Mononuclear cell (primary cell): ENCODE results near the gene CAV3. TPM values are rescaled to one million over a fixed set of nuclear protein-coding genes. Genes with fewer than 3 reads are reported as not detected.

Source experiments
- H3K27me3 ChIP-seq: 2 replicates; pipeline ENCODE4 v1.6.0; 2011; ENCODE audit warnings: low read length, control low read depth; ENCODE audit not compliant: insufficient read depth
- H3K4me1 ChIP-seq: 2 replicates; pipeline ENCODE4 v1.5.1; 2011; ENCODE audit warnings: mild to moderate bottlenecking, low read length, control low read depth; ENCODE audit not compliant: insufficient read depth
- H3K4me3 ChIP-seq: 2 replicates; pipeline ENCODE4 v1.5.1; 2011; ENCODE audit warnings: mild to moderate bottlenecking, low read length, moderate library complexity
- H3K9me3 ChIP-seq: 2 replicates; pipeline ENCODE4 v1.5.1; 2011; ENCODE audit warnings: low read depth, mild to moderate bottlenecking, control low read depth, low read length
- total RNA-seq: library from RNA; depleted of rRNA; stranded (reverse); fragments of >200 nt; gene quantifications from one replicate; pipeline ENCODE4 v1.2.3, GENCODE V29; 2012

Gene CAV3
- total RNA-seq, 1 donor: not detected

GRCh38 chr3:8765528-8765927, 31.9 kb downstream of the CAV3 start:
- peaks cover 10% of the 10 kb centered on the region for H3K4me1 ChIP-seq
- H3K4me3 ChIP-seq: no peak overlapping the region
- H3K9me3 ChIP-seq: no peaks in the 10 kb centered on the region
- peaks cover 29% of the 10 kb centered on the region for H3K27me3 ChIP-seq

DNA sequence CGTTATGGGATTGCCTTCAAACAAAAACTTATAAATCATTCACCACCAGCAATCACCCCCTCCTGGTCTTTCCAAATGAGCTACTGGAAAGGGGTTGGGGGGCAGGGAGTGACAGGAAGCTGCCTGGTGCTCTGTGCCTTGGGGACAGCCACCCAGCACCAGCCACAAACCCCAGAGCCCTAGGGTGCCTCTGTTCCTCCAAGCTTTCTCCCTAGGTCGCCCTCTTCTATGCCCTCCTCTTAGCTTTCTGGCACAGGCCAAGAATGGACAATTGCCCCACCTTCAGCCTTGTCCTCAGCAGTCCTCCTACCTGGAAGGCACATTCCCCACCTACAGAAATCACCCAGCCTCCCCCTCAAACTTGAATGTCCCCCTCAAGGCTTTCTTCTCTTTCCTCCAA, 32.5 kb downstream of the CAV3 start:
- Histone ChIP-seq H3K4me3 (no peak overlapping the region), H3K9me3 (no peaks in the 10 kb centered on the region), H3K27me3 (peaks cover 32% of the 10 kb centered on the region), H3K4me1 (peaks cover 10% of the 10 kb centered on the region)

GRCh38 chr3:8767256-8767666, 33.7 kb downstream of the CAV3 start:
- peaks cover 10% of the 10 kb centered on the region for H3K4me1 ChIP-seq
- no peaks in the 10 kb centered on the region for H3K9me3 ChIP-seq
- H3K27me3 ChIP-seq: peaks cover 32% of the 10 kb centered on the region
- no peak overlapping the region for H3K4me3 ChIP-seq

- Histone ChIP-seq H3K9me3 (no peaks in the 10 kb centered on the region), H3K4me3 (no peak overlapping the region), H3K4me1 (peaks cover 10% of the 10 kb centered on the region), H3K27me3 (peaks cover 32% of the 10 kb centered on the region)
Observed at GRCh38 chr3:8767667-8768363, 34.2 kb downstream of the CAV3 start.

DNA sequence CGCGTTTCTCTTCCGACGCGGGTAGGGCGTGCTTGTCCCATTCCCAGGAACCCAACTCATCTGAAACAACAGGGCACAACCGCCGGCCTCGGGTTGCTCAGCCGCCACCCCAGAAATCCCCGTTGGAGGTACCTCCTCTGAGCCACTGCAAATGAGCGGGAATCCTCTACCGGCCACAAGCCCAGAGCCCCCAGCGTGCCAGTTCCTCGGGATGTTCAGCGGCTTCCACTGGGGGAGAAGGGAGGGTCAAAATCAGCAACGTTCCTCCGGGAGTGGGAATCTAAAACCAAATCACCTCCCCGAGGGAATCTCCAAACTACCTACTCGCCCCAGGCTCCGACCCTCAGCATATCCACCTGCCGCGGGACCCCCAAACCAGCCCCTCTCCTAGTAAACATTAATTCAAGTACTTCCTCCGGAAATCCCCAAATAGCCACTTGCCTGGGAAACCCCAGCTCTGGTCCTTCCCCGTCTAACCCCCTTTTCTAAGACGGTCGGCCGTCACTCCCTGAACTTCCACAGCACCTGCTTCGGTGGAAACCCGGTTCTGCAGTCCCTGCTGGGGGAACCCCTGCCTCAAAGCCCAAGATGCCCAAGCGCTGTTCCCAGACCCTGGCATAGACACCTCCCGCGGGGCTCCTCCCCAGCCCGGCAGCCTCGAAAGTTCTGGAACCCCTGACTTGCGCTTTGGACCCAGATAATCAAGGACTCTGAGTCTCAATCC, 34.9 kb downstream of the CAV3 start:
- Histone ChIP-seq H3K27me3 (peaks cover 32% of the 10 kb centered on the region), H3K9me3 (no peaks in the 10 kb centered on the region), H3K4me1 (peaks cover 10% of the 10 kb centered on the region), H3K4me3 (no peak overlapping the region)

DNA sequence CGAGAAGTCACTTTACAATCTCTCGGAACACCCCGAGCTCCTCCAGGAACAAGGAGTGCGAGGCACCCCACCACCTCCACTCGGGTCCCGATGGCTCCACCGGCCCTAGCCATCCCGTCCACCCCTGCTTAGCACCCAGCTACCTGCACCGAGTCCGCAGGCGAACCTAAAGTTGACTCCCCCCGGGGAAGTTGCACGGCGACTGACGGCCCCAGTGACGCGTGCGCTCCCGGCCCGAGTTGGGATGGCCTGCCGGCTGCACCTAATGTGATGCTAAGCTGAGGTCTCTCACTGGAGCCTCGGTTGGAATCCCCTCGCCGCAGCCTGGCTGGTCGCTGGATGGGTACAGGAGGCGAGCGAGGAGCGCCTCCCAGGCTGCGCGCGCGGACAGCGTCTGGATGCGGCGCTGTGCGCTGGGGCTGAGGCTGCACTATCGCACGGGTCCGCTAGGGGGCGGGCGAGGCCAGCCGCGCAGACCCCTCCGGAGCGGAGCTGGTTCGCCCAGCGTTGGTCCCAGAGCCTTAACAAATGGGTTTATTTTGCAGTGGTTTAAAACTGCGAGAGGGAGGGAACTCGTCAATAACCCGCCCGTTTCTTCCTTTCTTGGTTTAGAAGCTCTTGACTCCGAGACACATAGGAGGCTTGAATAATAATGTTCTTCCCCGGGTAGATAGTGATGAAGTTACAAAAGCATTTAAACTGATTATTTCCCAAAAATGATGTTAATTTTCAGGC, 35.7 kb downstream of the CAV3 start, which contains the start of gene OXTR:
OXTR (minus strand) TSS at position 526 of the 735 bp plus-strand sequence. CDS start 1,426 bp downstream, outside the sequence.
- H3K9me3 ChIP-seq: no peaks in the 10 kb centered on the region
- H3K4me1 ChIP-seq: peaks cover 10% of the 10 kb centered on the region
- H3K27me3 ChIP-seq: peaks cover 32% of the 10 kb centered on the region
- no peak within 1 kb of the TSS for H3K4me3 ChIP-seq

DNA sequence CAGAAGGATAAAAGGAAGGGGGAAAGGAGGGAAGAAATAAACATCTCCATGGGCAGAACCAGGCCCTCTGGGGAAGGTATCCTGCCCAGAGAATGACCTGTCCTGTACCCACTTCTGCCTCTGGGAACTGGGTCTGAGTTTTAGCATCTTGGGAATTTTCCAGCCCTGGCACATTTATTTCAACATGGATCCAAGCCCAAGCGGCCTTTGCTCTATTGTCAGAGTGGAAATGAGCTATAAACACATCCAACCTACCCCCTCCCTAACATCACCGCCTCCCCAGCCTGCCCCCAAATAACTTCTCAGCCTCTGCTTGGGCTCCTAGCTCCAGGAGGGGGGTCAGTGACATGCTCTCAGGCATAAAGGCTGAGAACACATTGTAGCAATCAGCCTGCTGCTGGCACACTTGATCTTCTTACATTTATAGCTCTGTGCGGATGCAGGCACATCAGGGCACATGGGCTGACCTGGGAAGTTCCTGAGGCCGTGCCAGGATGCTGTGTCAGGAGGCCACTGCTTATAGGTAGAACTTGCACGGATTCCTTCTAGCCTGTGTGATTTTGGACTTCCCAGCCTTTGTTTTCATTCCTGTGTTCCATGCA, 40.4 kb downstream of the CAV3 start:
- Histone ChIP-seq H3K9me3 (no peaks in the 10 kb centered on the region), H3K27me3 (peaks cover 18% of the 10 kb centered on the region), H3K4me3 (no peak overlapping the region)

GRCh38 chr3:8775181-8775580, 41.6 kb downstream of the CAV3 start:
- no peak overlapping the region for H3K4me3 ChIP-seq
- H3K27me3 ChIP-seq: peaks cover 7% of the 10 kb centered on the region
- H3K4me1 ChIP-seq: no peaks in the 10 kb centered on the region
- no peaks in the 10 kb centered on the region for H3K9me3 ChIP-seq

More for the DNA sequence above, 40.4 kb downstream of the CAV3 start:
- H3K4me1 ChIP-seq: peaks cover 5% of the 10 kb centered on the region

- no peak overlapping the region for H3K4me3 ChIP-seq
- no peaks in the 10 kb centered on the region for H3K4me1 ChIP-seq
- no peaks in the 10 kb centered on the region for H3K9me3 ChIP-seq
Observed at GRCh38 chr3:8775602-8776001, 42.0 kb downstream of the CAV3 start.

GRCh38 chr3:8776406-8776805, 42.8 kb downstream of the CAV3 start:
- H3K4me1 ChIP-seq: no peaks in the 10 kb centered on the region
- H3K27me3 ChIP-seq: no peaks in the 10 kb centered on the region
- H3K4me3 ChIP-seq: no peak overlapping the region
- no peaks in the 10 kb centered on the region for H3K9me3 ChIP-seq

More at GRCh38 chr3:8775602-8776001, 42.0 kb downstream of the CAV3 start:
- peaks cover 2% of the 10 kb centered on the region for H3K27me3 ChIP-seq

DNA sequence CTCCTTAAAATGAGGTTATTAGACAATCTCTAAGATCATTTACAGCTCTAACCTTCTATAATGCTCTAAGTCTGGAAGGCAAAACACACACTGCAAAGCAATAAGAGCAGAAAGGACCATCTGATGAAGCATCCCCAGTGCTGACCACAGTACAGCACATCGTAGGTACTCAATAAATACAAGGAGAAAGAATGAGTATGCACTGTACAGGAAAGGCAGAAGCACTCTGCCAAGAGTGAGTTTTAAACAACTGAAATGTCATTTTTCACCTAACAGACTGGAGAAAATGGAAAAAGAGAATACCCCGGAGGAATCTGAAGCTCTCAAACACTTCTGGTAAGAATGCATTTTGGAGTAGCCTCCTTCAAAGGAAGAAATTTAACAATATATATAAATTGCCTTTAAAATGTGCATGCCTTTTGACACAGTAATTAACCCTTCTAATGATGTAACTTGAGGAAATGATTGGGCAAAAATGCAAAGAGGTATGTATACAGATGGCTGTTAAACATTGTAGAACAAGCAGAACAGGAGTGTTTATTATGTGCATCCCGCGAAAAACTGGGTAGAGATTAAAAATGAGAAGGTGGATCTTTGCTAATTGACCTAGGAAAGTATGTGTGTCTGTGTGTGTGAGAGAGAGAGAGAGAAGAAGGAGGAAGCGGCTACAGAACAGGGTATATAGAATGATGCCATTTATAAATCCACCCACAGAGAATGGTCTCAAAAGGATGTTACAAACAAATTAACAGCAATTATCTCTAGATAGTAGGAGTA, 43.8 kb downstream of the CAV3 start:
- H3K4me3 ChIP-seq: no peak overlapping the region
- no peaks in the 10 kb centered on the region for H3K4me1 ChIP-seq
- no peaks in the 10 kb centered on the region for H3K27me3 ChIP-seq
- no peaks in the 10 kb centered on the region for H3K9me3 ChIP-seq

DNA sequence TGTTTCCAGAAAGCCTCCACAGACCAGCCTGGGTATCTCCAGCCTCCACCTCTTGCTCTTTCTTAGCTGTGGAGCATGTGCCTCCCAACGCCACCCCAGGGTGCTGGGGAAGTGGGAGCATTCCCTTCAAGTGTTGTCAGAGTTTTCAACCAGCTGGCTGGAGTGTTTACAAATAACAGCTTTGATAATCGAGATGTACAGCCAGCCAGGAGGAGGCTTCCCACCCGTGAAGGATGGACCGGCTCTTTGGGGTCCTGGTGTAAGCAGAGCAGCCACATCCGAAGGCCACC, 44.3 kb downstream of the CAV3 start:
- Histone ChIP-seq H3K4me1 (no peaks in the 10 kb centered on the region), H3K9me3 (no peaks in the 10 kb centered on the region), H3K4me3 (no peak overlapping the region), H3K27me3 (no peaks in the 10 kb centered on the region)

- Histone ChIP-seq H3K9me3 (no peaks in the 10 kb centered on the region), H3K4me1 (no peaks in the 10 kb centered on the region), H3K27me3 (no peaks in the 10 kb centered on the region), H3K4me3 (no peak overlapping the region)
Observed at GRCh38 chr3:8778475-8778874, 44.9 kb downstream of the CAV3 start.

DNA sequence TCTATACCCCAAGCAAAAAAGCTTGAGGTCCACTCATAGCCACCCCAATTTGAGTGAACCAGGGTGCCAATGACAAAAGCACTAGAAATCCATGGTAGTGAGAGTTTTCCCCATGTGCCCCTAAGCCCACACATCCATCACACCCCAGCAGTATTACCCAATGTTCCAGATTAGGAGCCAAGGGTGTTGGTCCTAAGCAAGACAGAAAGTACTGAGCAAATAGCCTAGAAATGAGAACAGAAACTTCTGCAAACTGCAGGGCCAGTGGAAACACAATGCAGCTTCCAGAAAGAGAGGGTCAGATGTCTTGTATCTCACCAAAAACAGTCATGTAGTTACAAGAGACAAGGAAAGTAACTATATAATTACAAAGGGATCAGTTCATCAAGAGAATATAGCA, 46.7 kb downstream of the CAV3 start:
- Histone ChIP-seq H3K4me1 (no peaks in the 10 kb centered on the region), H3K27me3 (no peaks in the 10 kb centered on the region), H3K9me3 (no peaks in the 10 kb centered on the region), H3K4me3 (no peak overlapping the region)
